SKM-1 (cell line): ENCODE data around the gene SLC16A5.
"Not testable (repeated sequence)": the region's sequence is repeated elsewhere in the genome, so short reads cannot be mapped to it uniquely, and the experiment has no call there.

ENCODE experiments used
- DNase-seq: peaks from one replicate; lab custom pipeline; 2025; ENCODE audit not compliant: unreplicated experiment; lab: John Stamatoyannopoulos, UW

Gene SLC16A5, protein sequence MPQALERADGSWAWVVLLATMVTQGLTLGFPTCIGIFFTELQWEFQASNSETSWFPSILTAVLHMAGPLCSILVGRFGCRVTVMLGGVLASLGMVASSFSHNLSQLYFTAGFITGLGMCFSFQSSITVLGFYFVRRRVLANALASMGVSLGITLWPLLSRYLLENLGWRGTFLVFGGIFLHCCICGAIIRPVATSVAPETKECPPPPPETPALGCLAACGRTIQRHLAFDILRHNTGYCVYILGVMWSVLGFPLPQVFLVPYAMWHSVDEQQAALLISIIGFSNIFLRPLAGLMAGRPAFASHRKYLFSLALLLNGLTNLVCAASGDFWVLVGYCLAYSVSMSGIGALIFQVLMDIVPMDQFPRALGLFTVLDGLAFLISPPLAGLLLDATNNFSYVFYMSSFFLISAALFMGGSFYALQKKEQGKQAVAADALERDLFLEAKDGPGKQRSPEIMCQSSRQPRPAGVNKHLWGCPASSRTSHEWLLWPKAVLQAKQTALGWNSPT

DNA sequence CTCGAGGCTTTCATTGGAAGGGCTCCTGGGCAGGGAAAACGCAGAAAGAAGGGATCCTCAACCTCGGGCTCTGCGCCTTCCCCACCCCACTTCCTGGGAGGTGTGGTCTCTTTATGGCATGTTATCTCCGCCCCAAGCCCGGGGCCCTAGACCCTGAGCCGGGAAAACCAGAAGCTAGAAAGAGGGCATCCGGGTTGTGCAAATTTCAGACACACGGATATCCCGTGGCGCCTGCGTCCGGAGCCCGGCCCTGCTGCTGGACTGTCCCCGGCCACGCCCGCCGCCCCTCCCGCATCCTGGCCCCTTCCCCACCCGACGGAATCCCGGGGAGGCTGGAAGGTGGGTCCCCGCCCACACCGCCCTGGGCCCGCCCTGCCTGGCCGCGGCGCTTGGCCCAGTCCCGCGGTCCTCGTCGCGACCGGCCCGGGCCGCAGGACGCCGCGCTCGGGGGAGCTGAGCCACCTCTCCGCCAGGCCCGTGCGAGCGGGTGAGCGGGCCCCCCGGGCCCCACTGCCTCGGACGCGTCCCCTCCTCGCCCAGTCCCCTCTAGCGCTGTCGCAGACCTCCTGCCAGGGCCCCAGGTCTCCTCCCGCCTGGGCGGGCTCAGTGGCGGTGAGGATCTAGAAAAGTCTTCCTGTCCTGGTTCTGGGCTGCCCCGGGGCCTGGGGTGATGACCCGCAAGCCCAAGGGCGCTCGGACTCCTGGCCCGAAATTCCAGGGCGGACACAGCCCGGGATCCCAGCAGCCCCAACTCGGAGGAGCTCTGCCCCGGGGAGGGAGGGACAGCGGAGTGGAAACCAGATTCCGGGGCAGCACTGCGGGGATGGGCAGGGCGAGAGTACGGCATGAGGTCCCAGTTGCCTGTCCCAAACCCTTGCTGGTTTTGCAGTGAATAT lies at the start of gene SLC16A5:
Gene SLC16A5 (plus strand): TSS at position 397 of the 896 bp plus-strand sequence. CDS start 5,683 bp downstream, outside the sequence.
- DNase-seq: peak; percentile 32

- peak; percentile 58 for DNase-seq
These were observed 48.5 kb upstream of the SLC16A5 start for GRCh38 chr17:75039238-75039637.

DNA sequence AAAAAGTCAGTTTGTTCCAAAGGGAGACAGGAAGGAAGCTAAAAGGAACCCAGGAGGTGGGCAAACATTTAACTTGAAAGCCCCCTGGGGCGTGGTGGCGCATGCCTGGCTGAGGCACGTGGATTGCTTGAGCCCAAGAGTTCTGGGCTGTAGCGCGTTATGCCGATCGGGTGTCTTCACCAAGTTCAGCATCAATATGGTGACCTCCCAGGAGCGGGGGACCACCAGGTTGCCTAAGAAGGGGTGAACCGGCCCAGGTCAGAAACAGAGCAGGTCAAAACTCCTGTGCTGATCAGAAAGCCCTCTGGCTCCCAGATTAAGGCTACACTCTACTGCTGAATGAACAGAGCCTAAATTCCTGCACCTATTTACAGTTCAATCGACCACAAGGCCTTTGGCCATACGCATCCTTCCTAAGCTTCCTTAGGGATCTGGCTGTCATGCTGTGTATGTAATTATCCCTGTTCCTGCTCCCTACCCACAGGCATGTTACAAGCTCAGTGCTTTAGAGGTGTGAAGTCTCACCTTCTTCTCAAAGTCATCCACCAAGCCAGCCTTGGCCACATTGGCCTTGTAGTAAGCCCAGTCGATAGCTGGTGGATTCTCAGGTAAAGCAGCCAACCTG lies 46.0 kb upstream of the SLC16A5 start:
- DNase-seq: no peak

DNA sequence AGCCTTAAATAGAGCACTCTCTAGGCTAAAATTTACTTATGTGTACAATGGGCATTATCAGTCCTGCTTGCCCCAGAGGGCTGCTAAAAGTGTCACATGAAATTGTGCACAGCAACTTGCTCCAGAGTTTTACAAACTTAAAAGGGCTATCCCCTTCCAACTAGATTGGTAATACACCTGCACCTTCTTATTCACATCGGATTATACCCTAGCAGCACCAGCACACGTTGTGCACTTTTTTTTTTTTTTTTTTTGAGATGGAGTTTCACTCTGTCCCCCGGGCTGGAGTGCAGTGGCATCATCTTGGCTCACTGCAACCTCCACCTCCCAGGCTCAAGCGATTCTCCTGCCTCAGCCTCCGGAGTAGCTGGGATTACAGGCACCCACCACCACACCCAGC lies 44.0 kb upstream of the SLC16A5 start:
- not testable (repeated sequence) for DNase-seq

DNA sequence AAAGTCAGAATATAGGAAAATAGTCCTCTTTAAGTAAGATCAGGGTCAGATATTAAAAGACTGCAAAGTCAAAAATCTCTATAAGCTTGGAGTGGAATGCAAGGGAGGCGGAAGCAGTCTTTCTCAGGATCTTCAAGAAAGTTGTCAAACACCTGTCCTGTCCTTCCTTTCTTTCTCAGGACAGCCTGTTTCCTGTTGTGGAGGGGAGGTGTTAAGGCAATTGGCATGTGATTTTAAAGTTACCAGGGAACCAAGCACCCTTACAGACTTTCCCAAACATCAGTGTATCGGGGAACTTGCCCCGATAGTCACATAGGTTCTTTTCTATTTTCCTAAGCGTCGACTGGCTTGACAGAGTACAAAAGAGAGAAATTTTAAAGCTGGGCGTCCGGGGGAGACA lies 43.0 kb upstream of the SLC16A5 start:
- DNase-seq: no peak

DNA sequence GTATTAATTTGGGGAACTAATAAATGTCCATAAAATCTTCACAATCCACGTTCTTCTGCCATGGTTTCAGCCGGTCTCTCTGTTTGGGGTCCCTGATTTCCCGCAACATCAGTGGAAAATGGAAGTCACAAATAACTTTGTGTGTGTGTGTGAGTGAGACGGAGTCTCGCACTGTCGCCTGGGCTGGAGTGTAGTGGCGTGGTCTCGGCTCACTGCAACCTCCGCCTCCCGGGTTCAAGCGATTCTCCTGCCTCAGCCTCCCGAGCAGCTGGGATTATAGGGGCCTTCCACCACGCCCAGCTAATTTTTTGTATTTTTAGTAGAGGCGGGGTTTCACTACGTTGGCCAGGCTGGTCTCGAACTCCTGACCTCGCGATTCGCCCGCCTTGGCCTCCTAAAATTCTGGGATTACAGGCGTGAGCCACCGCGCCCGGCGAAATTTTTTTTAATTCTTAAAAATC lies 41.8 kb upstream of the SLC16A5 start:
- DNase-seq: not testable (repeated sequence)

DNA sequence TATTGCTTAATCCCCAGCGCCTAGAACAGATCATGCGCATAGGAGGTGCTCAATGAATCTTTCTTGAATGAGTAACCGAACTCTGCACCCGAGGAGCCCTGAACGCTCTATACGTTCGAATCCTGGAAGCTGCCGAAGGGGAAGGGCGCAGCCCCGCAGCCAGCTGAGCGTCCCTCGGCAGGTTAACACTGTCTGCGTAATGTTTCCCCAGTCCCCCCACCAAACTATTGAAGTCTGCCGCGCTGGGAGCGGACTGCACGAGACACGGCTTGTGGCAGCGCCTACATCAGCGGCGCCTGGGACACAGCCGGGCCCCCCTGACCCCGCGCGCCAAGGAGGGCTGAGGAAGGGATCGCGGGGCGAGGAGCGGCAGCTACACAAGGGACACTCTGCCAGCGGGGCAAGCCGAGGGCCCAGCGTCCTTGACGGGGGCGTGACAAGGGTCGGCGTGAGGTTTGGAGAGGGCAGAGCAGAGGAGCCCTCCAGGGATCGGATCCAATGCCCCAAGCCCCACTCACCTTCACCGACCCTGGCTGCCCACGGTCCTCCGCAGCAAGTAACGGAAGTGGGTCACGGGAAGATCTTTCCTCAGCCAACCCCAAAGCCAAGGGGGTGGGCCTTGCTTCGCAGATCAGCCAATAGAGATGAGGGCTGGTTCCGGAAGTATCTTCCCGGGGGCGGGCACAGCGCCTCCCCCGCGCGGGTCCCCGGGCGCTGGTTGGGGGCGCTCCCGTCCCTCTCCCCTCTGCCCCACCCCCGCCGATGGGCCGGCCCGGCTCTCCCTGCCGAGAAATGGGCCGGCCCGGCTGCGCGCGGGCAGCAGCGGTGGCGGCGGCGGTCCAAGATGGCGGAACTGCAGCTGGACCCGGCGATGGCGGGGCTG lies 41.1 kb upstream of the SLC16A5 start, which contains the start of the genes ATP5PD and KCTD2:
Gene ATP5PD (minus strand): TSS at position 563 of the 883 bp plus-strand sequence. CDS start 4,319 bp downstream, outside the sequence.
Gene KCTD2 (plus strand): TSS at position 819 of the 883 bp plus-strand sequence. CDS start 26 bp downstream, at position 845.
- peak; percentile 90 for DNase-seq

GRCh38 chr17:75047398-75048098 lies 40.2 kb upstream of the SLC16A5 start:
- DNase-seq: no peak

DNA sequence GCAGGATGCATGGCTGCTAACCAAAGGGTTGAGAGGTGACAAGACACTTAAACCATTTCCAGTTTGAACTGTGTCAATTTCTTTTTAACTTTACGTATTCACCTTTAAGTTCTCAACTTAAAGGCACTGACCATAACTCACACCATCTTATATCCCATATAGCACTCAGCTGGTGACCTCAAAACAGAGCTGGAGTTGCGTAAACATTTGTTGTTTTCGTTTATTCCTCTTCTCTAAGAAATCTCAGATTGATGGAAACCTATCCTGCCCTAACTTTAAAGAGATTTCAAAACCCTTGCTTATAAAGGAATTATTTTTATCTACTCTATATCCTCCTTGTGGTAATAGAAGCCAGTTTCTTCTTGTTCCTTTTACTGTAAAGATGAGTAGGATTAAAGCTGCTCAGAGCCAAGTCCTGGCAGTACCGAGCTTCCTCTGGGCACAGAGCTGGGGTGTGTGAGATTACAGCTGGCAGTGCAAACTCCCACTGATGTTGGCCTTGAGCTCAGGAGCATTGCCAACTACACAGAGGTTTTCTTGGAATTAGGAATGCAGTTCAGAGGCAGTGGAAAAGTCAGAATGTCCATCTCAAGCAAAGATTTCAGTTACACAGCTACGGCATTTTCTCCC lies 39.4 kb upstream of the SLC16A5 start:
- DNase-seq: no peak

GRCh38 chr17:75049057-75049456 lies 38.7 kb upstream of the SLC16A5 start:
- no peak for DNase-seq

- DNase-seq: no peak
These were observed 38.0 kb upstream of the SLC16A5 start for GRCh38 chr17:75049706-75050105.

DNA sequence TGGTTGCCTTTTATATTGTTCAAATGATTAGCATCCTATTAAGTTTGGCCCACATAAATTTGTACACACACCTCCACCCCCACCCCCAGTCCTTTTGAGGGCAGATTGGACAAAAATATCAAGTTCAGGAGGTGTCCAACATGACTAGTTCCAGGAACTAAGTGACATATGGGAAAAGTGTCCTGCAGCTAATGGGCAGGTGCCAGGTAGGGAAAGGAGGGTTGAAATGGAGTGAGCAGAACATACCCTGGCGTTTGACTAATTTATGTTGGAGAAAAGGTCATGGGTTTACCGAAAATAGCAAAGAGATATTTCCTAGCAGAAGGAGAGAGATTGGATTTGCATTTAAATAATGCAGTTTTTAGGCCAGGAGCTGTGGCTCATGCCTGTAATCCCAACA lies 35.8 kb upstream of the SLC16A5 start:
- no peak for DNase-seq

DNA sequence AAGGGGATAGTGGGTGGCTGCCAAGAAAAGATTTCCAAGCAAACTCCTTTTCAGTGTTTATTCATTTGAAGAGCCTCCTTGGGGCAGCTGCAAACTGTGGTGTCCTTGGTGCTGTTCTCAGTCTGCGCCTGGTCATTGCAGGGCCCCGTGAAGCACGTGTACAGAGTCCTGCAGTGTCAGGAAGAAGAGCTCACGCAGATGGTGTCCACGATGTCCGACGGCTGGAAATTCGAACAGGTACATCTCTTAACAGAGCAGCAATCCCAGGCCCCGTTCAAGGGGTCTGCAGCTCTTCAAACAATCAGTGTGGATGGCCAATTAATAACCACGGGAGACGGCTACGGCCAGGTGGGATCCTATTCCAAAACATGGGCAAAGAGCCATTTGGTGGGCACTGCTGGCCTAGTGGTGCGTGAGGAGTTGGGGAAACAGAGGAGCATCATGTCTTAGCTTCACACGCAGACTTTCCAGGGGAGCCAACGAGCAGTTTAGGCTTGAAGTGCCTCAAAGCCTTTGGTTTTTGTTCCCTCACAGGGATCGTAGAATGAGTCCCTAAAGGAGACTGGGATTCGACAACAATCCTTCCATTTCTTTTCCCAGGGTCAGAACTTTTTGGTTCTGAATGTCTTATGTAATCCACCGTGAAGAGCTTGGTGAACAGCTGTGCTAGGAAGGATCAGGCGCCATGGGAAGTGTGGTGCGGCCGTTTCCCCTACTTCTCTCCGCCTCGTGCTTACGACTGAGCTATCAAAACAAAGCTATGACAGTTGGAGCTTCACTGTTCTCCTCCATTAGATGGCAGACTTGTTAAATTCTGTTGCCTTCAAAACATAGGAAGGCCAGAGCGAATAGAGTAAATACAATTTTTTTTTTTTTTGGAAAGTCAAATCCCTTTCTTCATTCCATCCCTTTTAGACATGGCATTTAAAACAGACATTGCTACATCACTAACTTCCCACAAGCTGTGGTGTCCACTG lies 28.1 kb upstream of the SLC16A5 start:
- DNase-seq: no peak

GRCh38 chr17:75060434-75061054 lies 27.2 kb upstream of the SLC16A5 start:
- no peak for DNase-seq

GRCh38 chr17:75061055-75061438 lies 26.7 kb upstream of the SLC16A5 start:
- DNase-seq: no peak

DNA sequence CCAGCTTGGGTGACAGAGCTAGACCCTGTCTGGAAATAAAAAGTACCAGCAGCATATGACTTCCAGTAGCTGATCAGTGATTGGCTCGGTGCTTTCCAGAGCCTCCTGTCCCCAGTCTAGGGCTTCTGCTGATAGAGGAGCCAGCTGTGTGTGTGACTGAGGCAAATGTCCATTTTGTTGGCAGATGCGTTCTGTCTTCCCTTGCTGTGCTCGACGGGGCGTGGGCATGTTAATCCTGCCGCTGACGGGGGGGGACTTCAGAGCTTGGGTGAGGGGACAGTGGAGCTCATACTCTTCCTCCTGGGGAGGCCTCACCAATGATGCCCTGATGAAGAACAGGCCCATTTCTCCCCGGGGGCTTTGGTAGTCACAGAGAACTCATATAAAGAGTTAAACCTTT lies 26.1 kb upstream of the SLC16A5 start:
- no peak for DNase-seq

- no peak for DNase-seq
These were observed 24.6 kb upstream of the SLC16A5 start for GRCh38 chr17:75063201-75063600.
